HL-60 (cell line): Measurements from ENCODE around the gene HEY2.

Experiments used
- DNase-seq, 2 experiments: peaks; one replicate each; pipeline ENCODE4 v3.0.0-alpha.2; 2010 to 2020; ENCODE audit warnings: low read depth in 1 of 2, low spot score in 1 of 2
- H3K27ac ChIP-seq: fragments of 250-450 bp; sonication (Bioruptor Pico); replicated peaks from 2 replicates; pipeline ENCODE4 v1.5.1; 2020; ENCODE audit warnings: mild to moderate bottlenecking, moderate library complexity
- H3K27me3 ChIP-seq: fragments of 250-450 bp; sonication (Bioruptor Pico); 2 replicates; pipeline ENCODE4 v1.5.1; 2021; ENCODE audit warnings: mild to moderate bottlenecking, moderate library complexity; ENCODE audit not compliant: insufficient read depth, poor library complexity, severe bottlenecking
- H3K4me3 ChIP-seq: replicated peaks from 2 replicates; pipeline ENCODE4 v1.5.1; 2011; ENCODE audit warnings: mild to moderate bottlenecking, control low read depth, low read length; ENCODE audit not compliant: insufficient read depth
- GABPA ChIP-seq: IDR thresholded peaks from 2 replicates; pipeline ENCODE4 v1.6.1; 2012; ENCODE audit warnings: low read depth
- POLR2AphosphoS5 ChIP-seq: IDR thresholded peaks from 2 replicates; pipeline ENCODE4 v1.6.1; 2012; ENCODE audit warnings: low read depth
- REST ChIP-seq: IDR thresholded peaks from 2 replicates; pipeline ENCODE4 v1.6.1; 2012; ENCODE audit warnings: low read depth; ENCODE audit not compliant: insufficient replicate concordance
- SPI1 ChIP-seq: IDR thresholded peaks from 2 replicates; pipeline ENCODE4 v1.6.1; 2012; ENCODE audit warnings: low read depth, mild to moderate bottlenecking, borderline replicate concordance
- TF ChIP-seq, protein P1 (sequence below): IDR thresholded peaks from one replicate; pipeline ENCODE4 v1.5.1; 2011; ENCODE audit warnings: low read length, control low read depth, inconsistent platforms; ENCODE audit not compliant: insufficient read depth

Gene HEY2

GRCh38 chr6:125790358-125791150 lies 41.1 kb downstream of the HEY2 start, which contains the start of gene NCOA7:
Gene NCOA7, plus strand, starts transcription at chr6:125790960. Its CDS starts 24,395 bp downstream, at chr6:125815355.
- H3K27ac ChIP-seq: peak within 1 kb of the TSS; percentile 81
- H3K27me3 ChIP-seq: no peaks in the 10 kb centered on the region
- H3K4me3 ChIP-seq: peak within 1 kb of the TSS; percentile 99
- peak; percentile 32 to 75 for DNase-seq
- TF ChIP-seq, protein P1, sequence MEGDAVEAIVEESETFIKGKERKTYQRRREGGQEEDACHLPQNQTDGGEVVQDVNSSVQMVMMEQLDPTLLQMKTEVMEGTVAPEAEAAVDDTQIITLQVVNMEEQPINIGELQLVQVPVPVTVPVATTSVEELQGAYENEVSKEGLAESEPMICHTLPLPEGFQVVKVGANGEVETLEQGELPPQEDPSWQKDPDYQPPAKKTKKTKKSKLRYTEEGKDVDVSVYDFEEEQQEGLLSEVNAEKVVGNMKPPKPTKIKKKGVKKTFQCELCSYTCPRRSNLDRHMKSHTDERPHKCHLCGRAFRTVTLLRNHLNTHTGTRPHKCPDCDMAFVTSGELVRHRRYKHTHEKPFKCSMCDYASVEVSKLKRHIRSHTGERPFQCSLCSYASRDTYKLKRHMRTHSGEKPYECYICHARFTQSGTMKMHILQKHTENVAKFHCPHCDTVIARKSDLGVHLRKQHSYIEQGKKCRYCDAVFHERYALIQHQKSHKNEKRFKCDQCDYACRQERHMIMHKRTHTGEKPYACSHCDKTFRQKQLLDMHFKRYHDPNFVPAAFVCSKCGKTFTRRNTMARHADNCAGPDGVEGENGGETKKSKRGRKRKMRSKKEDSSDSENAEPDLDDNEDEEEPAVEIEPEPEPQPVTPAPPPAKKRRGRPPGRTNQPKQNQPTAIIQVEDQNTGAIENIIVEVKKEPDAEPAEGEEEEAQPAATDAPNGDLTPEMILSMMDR: no peak
- TF ChIP-seq GABPA: no peak
- peak; percentile 53 for TF ChIP-seq POLR2AphosphoS5
- no peak for TF ChIP-seq SPI1
- TF ChIP-seq REST: peak; percentile 23

DNA sequence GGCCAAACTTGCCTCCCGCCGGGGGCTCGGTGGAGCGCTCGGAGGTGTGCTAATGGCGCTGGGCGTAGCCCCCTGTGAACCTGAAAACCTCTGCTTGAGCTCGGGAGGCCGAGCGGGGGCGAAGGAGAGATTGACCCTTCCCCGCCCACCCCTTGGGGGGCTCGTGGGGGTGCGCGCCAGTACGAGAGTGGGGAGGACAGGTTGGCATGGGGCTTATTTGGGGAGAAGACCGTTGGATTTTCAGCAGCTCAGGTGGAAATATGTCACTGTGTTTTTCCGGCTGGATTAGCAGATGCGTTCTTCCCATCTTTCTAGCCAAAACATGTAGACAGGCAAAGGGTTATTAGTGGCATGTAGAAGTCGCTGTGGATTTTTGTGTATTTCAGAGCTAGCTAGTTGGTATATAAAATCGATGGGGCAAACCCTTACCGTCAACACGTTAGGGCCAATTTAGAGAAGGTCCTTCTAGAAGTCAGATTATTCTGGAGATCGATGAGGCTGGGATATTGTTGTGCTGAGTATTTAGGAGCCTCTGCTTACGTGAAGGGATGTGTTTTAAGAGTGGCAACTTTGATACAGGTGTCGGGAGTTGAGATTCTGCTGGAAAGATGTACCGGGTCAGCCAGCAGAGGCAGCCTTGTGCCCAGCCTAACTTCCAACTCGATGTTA lies 41.9 kb downstream of the HEY2 start:
- TF ChIP-seq, protein P1: peak; percentile 64
- TF ChIP-seq POLR2AphosphoS5: no peak
- Histone ChIP-seq H3K27me3 (no peaks in the 10 kb centered on the region), H3K4me3 (peak overlapping the region; percentile 99), H3K27ac (peak overlapping the region; percentile 81)
- peak; percentile 51 to 54 for DNase-seq

DNA sequence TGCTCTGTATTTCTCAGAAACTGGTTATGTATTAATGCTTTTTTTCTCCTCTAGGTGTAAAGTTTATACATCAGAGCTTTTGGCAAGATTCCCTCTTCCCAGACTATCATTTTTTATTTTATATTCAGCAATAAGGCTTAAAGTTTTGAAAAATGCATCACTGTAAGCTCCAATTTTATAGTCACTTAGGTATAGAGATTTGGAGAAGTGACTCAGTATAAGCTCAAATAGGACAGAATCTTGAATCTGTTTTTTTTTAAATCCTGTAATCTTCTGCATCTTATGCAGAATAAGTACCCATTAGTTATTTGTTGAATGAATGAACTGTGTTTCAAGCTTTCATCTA lies 42.4 kb downstream of the HEY2 start:
- TF ChIP-seq POLR2AphosphoS5 (no peak), SPI1 (no peak), REST (no peak), GABPA (no peak)
- no peak overlapping the region for H3K27ac ChIP-seq
- no peak for DNase-seq
- H3K4me3 ChIP-seq: peak overlapping the region; percentile 99; the same call in 1 of the 2 replicates
- no peaks in the 10 kb centered on the region for H3K27me3 ChIP-seq

DNA sequence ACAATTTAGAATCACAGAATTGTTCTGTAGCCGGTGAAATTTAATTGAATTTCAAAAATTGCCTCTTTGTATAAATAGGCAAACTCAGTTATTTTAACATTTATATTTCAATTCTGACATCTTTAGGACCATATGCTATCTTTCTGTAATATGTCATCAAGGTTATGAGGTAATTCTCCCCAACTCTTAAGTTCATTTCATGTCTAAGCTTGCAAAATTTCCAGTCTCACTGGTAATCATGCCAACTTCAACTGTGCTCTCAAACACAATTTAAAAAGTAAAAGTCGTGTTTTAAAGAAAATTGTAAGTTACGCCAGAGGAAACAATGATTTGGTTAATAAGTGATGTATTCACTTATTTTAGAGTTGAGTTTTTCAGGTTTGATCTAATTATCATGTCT lies 42.7 kb downstream of the HEY2 start:
- Histone ChIP-seq H3K4me3 (no peak overlapping the region), H3K27me3 (no peaks in the 10 kb centered on the region), H3K27ac (no peak overlapping the region)
- TF ChIP-seq REST: no peak
- TF ChIP-seq, protein P1: no peak
- TF ChIP-seq GABPA: no peak
- no peak for TF ChIP-seq SPI1
- no peak for TF ChIP-seq POLR2AphosphoS5
- DNase-seq: peak in 1 of 2 experiments; percentile 36
